HG03457 (cell line): ENCODE results near the gene SKAP2.

Experiments
- ATAC-seq: cut with Tn5 transposase; IDR thresholded peaks from one replicate; pipeline ENCODE4 v1.9.1; 2021; ENCODE audit warnings: moderate number of reproducible peaks; ENCODE audit not compliant: unreplicated experiment

SKAP2 gene

DNA sequence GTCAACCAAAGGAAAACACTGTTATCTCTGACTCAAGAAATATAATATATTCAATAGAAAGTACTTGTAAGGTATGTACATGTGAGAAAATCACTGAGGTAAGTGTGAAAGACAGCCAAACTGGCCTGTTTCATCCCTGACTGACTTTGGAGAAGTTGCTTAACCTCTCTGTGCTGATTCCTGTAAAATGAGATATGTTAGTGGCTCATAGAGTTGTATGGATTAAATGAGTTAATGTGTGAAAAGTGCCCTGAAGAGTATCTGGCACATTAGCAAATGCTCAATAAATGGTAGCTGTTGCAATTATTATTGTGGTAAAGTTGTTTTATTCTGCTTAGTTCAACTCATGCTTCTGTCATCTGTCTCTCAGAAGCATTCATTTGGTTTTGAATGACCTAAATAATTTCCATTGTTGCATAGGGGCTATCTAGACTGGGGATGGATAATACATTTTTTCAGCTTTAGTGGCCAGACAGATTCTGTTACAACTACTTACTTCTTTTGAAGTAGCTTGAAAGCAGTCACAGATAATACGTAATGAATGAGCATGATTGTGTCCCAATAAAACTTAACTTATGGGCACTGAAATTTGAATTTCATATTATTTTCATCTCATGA is 84.3 kb downstream of the SKAP2 start:
- no peak for ATAC-seq

DNA sequence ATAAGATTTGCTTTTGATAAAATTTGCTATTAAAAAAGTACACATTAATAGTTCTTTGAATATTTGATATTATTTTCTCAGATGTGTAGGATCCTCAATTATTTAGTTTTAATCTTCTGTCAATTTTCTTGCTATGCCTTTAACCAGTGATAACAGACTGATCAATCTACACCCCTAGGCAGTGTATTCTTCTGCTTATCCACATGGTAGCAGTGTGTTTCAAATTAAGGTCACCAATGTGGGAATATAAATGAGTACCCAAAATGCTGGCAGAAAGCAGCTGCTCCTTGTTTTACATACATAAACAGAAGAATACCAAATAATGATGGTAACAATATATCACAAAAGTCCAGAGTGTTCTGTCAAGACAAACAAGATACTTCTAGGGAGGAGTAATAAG is 87.0 kb downstream of the SKAP2 start:
- no peak for ATAC-seq

DNA sequence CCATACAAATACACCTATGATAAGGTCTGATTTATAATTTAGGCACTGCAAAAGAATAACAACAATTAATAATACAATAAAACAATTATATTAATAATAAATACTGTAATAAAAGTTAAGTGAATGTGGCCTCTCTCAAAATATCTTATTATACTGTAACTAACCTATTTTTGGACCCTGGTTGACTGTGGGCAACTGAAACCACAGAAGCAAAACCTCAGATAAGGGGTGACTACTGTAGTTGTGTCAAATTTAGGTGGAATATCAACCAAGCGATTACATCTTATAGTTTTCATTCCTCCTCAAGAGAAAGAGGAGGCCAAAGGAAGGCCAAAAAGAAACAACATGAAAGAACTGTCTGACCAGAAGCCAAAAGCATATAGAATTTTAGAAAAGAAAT is 103.9 kb downstream of the SKAP2 start:
- ATAC-seq, result no peak

DNA sequence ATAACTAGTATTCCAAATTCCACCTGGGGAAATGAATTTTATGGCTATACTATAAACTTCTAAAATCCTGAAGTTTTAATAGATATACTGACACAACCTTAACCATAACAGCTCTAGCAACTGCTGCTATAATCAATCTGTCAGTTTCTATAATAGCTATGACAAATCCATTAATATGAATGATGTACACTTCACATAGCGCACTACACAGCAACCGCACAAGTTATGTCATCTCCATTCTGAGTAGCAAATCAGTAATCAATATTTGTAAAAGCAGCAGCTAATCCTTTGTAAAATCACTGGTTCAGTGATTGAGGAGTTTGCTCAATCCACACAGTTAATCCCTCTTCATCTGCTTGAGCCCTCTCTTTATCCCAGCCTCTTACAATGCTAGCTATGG is 105.3 kb downstream of the SKAP2 start:
- ATAC-seq, result no peak

DNA sequence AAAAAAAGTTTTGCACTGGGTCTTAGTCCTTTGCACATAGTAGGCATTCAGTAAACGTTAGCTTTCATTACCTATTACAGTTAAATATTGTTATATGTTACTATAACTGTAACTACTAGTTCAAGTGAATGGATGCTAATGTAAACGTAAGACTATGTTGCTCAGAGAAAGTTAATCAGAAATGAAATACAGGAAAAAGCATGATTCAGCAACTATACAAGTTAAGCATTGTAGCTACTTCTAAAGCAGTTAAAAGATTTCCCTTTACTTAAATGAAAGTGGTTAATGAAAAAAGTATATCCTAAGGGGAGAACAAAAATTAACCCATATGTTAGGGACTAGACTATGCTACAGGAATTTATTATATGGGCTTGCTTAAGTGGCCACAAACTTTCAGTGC is 121.2 kb downstream of the SKAP2 start:
- ATAC-seq, result no peak

DNA sequence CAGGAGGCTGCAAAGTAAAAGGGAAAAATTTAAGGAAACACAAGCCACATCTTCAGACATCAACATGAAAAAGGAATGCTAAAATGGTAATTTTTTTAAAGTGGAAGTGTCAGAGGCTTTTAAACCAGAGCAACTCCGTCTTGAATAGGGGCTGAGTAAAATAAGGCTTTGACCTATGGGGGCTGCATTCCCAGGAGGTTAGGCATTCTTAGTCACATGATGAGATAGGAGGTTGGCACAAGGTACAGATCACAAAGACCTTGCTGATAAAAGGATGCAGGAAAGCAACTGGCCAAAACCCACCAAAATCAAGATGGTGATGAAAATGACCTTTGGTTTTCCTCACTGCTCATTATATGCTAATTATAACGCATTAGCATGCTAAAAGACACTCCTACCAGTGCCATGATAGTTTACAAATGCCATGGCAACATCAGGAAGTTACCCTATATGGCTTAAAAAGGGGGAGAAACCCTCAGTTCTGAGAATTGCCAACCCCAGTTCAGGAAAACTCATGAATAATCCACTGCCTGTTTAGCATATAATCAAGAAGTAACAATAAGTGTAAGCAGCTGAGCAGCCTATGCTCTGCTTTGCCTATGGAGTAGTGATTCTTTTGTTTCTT is 128.3 kb downstream of the SKAP2 start:
- ATAC-seq, result no peak

DNA sequence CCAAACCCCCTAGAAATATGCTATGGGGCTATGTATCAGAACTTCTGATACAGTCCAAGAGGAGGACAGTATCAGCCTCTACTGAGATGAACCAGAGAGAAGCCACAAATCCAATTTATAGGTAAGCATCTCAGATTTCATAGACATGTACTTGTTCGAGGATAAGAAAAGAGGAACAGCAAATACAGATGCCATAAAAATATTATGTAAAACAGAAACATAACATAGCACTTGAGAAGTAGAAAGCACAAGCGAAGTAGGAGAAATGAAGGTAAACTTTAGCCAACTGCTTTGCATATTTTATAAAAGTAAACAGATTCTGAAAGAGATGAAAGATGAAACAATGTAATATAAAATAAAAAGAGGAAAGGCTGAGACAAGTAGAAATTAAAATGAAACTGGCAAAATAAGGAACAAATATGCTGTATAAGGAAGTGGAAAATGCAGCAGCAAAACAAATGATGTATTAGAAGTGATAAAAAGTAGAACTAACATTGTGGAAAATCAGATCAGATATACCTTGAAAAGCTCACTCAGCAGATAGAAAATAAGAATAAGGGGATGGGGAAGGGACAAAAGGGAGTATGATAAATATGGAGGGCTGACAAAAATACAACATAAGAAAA is 135.1 kb downstream of the SKAP2 start:
- no peak for ATAC-seq

DNA sequence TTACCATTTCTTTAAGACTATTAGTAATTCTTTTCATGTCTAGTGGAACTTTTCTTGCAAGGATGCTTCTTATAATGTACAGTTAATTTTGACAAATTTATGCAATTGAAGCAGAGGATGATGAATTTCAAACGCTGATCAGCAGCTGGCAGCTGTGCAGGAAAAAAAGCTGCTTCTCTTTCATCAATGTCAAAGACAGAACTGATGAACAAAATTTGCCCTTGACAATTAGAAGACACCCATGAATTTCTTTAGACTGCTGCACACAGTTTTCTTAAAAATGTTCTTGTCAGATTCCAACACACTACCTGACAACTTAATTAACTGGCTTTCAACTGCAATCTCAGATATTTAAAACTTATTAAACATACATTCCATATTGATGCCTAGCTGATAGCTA is 138.3 kb downstream of the SKAP2 start:
- no peak for ATAC-seq

DNA sequence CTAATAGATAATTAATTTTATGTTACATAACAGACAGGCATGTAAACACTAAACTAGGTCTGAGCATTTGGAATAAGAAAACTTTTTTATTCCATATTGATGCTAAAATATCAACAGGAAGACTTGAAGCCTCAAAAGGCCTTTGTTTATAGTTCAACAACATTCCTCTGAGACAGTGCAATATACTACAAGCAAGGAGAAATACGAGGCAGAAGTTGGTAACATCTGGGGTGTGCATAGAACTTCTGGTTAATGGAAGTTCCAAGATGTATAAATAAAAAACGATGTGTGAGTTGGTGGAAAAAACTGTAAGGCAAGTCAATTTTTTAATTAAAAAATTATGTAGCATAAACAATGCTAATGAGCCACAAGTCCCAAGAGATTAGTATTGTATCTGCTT is 139.6 kb downstream of the SKAP2 start:
- ATAC-seq, result no peak

DNA sequence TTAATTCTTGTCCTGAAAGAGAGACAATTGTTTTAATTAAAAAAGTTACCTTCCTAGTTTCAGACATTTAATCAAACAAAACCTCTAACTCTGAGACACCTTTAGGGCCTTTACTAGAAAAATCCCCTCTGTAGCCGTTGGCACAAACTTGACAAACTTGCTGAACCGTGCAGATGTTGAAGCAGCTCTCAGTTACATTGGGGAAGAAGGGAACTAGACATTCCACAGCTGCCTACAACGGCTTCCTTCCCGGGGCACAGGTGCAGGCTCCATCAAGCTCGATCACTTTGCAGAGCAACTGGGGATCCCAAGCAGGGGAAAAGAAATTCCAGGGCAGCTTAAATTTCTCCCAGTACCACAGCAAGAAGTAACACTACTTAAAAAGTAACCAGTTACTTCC is 141.3 kb downstream of the SKAP2 start:
- no peak for ATAC-seq

DNA sequence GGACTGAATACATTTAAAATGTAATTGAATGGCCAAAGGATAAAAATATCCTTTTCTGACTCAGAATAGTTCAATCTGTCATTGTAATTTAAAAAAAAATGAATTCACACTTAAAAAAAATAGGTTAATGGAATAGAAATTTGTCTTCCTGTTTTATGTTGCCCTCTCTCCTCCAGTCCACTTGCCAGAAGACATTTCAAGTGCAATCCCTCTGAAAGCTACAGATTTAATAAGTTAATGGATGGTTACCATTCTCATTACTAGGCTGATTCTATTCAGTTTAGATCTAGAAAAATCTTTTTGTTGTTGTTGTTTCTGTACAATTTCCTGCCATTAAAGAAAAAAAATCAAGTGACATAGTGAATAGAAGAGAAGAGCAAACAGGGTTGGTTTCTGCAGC is 142.9 kb downstream of the SKAP2 start:
- ATAC-seq, result no peak

DNA sequence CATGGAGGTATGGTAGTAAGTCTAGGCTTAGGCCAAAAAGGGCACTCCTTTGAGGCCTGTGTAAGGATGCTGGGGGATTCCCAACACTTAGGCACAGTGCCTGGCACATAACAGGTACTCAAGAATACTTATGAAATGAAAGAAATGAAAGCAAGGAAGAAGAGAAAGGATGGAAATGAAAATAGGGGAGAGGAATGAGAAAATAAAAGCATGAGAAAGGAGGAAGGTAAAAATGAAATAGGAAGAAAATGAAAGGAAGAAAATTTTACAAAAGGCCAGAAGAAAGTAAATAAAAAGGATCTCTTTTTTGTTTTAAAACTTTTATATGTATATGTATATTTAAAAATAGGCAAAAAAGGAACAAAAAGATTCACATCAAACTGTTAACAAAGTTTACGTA is 146.3 kb downstream of the SKAP2 start:
- ATAC-seq, result no peak

DNA sequence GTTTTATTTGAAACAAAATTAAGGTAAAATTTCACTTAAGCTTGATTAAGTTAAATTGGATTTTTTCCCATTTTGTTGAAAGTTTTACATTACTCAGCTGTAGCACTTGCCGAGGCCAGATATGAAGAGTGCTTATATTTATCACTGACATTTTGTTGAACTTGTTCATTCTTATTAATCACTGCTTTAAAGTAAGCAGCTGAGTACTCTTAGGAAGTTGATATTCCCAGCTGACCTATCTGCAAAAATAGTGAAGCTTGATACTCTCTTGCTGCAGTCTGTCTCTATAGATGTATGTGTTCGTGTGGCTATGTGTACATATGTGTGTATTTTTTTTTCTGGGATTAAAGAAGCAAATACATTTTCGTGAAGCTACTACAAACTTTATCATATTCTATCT is 150.0 kb downstream of the SKAP2 start:
- no peak for ATAC-seq

DNA sequence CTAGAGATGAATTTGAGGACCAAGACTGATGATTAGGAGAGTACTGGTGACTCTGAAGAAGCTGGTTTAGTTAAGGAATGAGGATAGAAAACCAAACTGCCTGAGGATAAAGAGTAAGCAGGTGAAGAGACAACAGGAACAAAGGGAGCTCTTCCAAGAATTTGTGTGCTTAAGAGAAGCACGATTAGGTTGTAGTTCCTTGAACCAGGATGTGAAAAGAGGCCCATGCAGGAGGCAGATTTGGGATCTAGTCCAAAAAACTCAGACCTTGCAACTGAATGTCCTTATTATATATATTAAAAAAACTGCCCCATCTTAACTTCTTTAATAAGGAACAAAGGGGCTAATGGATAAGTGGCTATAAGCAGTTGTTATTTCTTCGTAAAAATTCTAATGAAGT is 150.4 kb downstream of the SKAP2 start:
- no peak for ATAC-seq

DNA sequence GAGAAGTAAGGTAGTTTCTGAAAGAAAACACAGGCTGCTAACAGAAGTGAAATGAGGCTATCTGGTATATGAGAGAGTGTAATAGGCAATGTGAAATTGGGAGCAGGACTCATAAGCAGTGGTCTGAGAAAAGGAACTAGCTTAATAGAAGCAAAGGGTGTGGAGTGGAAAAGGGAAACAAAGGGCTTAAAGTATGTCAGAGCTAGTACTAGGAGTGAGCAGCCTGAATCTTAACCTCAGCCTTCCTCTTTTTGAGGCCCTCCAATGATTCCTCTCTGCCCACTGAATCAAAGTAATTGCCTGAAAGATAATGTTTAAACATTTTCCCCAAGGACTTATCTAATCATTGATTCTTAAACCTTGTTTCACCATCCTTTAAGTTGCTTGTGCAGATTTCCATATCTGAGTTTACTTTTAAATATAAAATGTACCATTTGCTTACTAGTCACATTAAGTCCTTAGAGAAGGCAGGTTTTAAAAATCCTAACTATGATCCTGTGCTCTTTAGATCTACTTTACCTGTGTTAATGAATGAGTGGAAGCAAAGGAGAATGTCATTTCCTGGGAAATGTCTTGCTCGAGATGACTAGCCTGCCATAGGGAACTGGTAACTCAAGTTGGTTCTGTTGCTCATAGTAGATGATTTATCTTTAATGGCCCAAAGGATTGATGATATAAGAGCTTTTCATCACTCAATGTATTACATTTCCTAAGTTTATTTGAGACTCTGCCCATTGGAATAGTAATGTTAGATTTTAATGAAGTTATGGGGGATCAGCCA is 155.0 kb downstream of the SKAP2 start:
- no peak for ATAC-seq

DNA sequence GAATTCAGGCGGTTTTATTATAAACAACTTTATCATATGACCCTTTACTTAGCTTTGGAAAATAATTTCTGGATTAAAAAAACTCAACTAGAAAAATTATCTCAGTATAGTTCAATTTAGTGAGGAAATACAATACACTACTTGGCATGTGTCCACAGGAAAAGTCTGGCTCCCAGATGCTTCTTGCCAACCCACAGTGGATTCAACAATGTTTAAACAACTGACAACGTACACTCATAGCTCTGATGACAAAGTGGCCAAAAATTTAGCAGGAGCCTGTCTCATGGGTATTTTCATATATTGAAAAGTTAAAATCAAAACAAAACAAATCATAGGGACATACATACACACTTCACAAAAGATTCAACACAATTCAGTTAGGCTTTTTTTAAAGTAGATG is 158.8 kb downstream of the SKAP2 start:
- no peak for ATAC-seq

DNA sequence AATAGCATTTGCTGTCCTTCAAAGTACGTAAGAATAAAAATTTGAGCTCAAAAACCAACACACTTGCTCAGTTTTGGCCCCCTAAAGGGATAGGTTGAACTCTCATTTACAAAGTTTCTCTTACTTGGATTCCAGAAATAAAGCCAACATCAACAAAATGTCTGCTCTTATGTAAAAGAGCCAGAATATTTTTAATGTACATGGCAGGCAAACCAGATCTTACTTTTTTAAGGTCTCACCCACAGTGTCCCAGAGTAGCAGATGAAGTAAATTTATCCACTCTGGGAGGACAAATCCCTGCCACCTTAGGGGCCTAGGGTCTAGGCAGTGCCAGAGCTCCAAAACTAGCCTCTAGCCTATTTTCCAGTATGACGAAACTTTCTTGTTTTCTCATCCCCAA is 159.6 kb downstream of the SKAP2 start:
- no peak for ATAC-seq

DNA sequence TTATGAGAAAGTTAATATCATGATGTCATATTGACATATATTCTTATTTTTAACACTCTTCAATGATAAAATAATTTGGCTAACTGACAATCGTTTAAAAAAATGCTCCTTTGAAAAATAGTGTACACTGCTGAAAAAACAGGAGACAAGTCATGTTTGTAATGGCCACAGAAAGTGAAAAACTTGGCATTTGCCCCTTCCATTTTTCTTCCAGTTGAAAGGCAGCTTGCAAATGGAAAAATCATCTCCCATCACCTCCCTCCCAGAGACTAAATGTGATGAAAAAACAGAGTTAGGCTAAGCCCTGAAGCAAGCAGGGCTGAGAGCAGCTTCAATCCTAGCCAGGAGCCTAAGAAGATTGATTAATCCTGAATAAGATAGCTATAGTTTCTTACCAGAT is 160.4 kb downstream of the SKAP2 start:
- ATAC-seq, result no peak

DNA sequence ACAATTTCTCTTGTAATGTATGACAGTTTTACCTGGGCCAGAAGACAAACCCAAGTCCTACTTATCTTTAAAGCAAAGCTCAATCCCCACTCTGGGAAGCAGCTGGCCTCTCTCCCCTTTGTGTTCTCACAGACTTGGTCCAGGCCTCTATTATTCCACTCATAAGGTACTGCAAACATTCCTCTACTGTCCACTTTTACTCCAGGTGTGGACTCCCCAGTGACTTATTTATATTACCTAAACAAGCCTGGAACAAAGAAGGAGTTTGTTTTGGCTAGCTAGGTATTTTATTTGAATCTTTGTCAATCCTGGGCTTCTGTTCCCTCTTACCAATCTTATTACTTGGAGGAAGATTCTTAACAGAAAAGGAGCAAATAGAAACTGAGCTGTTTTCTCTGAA is 163.5 kb downstream of the SKAP2 start:
- no peak for ATAC-seq

DNA sequence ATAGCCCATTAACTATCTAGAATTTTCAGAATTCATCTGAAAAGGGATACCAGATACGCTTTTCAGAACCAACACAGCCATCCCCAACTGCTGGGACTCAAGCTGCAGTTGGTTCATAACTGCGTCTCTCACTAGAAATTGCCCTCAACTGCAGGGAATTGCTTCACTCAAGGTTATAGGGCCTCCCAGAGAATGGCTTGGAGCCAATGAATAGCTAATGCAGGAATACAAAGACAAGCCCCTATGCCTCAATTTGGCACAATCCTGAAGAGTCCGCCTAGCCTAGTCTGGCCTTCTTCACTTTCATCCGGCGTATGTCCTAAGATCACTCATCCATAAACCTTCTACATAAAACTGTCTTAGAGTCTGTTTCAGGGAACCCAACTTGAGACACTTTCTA is 164.0 kb downstream of the SKAP2 start:
- ATAC-seq, result no peak

DNA sequence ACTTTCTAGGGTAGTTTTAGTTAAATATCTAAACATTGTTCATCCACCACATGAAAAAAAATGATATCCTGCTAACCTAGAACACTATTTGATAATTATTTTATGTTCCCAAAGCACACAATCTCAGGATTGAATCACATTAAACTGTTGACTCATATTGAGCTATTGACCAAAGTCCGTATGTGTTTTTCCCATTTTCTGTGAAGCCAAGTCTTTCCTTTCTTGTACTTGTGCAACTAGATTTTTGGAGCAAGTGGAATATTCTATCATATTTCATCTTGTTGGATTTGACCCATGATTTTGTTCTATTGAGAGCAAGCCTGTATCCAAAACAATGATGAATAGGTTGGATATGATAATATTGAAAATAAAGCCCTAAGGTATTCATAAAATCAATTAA is 164.6 kb downstream of the SKAP2 start:
- ATAC-seq, result no peak

DNA sequence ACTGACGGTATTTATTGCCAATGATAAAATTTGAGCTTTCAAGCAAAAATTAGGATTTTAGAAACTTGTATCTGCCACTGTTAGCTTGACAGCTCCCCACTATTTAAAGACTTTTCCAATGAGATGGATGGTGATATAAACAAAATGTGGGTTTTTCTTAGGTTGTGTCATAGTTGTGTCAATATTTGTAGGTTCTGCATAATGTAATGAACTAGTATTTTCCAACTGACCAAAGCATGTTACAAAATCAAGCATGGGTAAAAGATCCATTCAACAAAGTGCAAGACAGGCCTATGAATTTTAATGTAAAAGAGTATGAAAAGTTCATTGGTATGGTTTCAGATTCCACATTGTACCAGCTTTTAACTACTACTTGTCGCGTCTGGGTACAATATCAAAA is 165.6 kb downstream of the SKAP2 start:
- ATAC-seq, result no peak
